ENCODE results near the gene NUPR2.
"Not testable (repeated sequence)": the region's sequence is repeated elsewhere in the genome, so short reads cannot be mapped to it uniquely, and the experiment has no call there.

- TF ChIP-seq CTCF, POLR2A (IDR thresholded peaks at IDR 0.05): not testable (repeated sequence)
Measured at GRCh38 chr7:56131062-56131461, 14.8 kb upstream of the NUPR2 start.
